ENCODE results near the gene DLGAP4. TPM values are rescaled to one million over a fixed set of nuclear protein-coding genes. Genes with fewer than 3 reads are reported as not detected.

Gene DLGAP4
- total and polyA plus RNA-seq, 8 donors: 15.1 to 92.2 (median 33.5) TPM

GRCh38 chr20:36391456-36391855 lies 85.3 kb downstream of the DLGAP4 start:
- intact Hi-C loops (cut with DNase I; ENCODE audit: low total_unique reads): no loop called here
- Histone ChIP-seq H3K27ac (no peak overlapping the region), H3K4me3 (no peak overlapping the region), H3K4me1 (no peaks in the 10 kb centered on the region), H3K9me3 (no peaks in the 10 kb centered on the region), H3K27me3 (peaks cover 0 to 35% (median 0%) of the 10 kb centered on the region in 3 donors), H3K36me3 (no peaks in the 10 kb centered on the region)
- 20 to 36% (median 26%) methylated on average over 5 of the region's 5 CpGs for WGBS, 5 donors
- TF ChIP-seq POLR2A (IDR thresholded peaks at IDR 0.05) (no peak), EP300 (IDR thresholded peaks at IDR 0.05) (no peak), POLR2AphosphoS5 (IDR thresholded peaks at IDR 0.05) (no peak), CTCF (IDR thresholded peaks at IDR 0.05) (no peak)
- DNase-seq: no peak

GRCh38 chr20:36391955-36392354 lies 85.8 kb downstream of the DLGAP4 start:
- Histone ChIP-seq H3K27ac (no peak overlapping the region), H3K27me3 (peaks cover 0 to 35% (median 0%) of the 10 kb centered on the region in 3 donors), H3K4me1 (no peaks in the 10 kb centered on the region), H3K9me3 (no peaks in the 10 kb centered on the region), H3K4me3 (no peak overlapping the region), H3K36me3 (no peaks in the 10 kb centered on the region)
- DNase-seq: no peak
- 38 to 49% (median 41%) methylated on average over 5 of the region's 5 CpGs for WGBS, 5 donors
- no peak for TF ChIP-seq POLR2AphosphoS5 (IDR thresholded peaks at IDR 0.05)
- intact Hi-C loops (cut with DNase I; ENCODE audit: low total_unique reads): no loop called here

GRCh38 chr20:36392989-36393388 lies 86.8 kb downstream of the DLGAP4 start:
- Histone ChIP-seq H3K9me3 (no peaks in the 10 kb centered on the region), H3K27ac (no peak overlapping the region), H3K4me1 (no peaks in the 10 kb centered on the region), H3K27me3 (peaks cover 0 to 39% (median 0%) of the 10 kb centered on the region in 3 donors), H3K4me3 (no peak overlapping the region), H3K36me3 (no peaks in the 10 kb centered on the region)
- no peak for DNase-seq
- WGBS, 5 donors: 68 to 89% (median 78%) methylated on average over 3 of the region's 3 CpGs
- intact Hi-C loops (cut with DNase I; ENCODE audit: low total_unique reads): no loop called here
- TF ChIP-seq POLR2A (IDR thresholded peaks at IDR 0.05): no peak
- TF ChIP-seq EP300 (IDR thresholded peaks at IDR 0.05): no peak
- TF ChIP-seq POLR2AphosphoS5 (IDR thresholded peaks at IDR 0.05): no peak
- TF ChIP-seq CTCF (IDR thresholded peaks at IDR 0.05): no peak

DNA sequence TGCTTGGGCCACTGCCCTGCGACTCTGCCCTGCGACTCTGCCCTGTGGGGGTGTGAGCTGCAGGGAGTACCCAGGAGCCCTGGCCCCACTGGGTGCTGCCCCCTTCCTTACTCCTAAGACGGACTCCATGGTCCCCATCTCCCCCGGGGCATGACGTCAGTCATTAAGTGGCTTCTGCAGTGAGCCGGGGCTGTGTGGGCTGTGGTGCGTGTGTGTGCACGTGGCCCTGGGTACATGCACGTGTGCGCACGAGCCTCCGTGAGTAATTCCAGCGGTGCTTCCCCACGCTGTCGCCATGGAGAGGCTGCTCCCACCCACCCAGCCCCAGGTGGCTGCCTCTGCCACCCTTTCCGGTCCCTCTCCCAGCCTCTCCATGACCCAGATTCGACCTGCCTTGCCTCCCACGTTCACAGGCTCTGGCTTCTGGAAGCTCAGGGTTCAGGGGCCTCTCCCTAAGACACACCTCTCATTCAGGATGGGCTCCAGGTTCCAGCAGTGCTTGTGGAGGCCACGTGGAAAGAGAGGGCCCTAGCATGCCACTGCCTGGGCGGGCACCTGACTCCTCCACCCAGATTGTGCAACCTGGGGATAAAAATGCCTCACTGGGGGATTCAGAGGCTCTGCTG lies 88.3 kb downstream of the DLGAP4 start:
- intact Hi-C loops (cut with DNase I; ENCODE audit: low total_unique reads): no loop called here
- H3K4me3 ChIP-seq: no peak overlapping the region
- TF ChIP-seq EP300 (IDR thresholded peaks at IDR 0.05) (no peak), POLR2AphosphoS5 (IDR thresholded peaks at IDR 0.05) (no peak), POLR2A (IDR thresholded peaks at IDR 0.05) (no peak), CTCF (IDR thresholded peaks at IDR 0.05) (no peak)
- no peaks in the 10 kb centered on the region for H3K9me3 ChIP-seq
- H3K27me3 ChIP-seq: peaks cover 0 to 49% (median 5%) of the 10 kb centered on the region in 3 donors
- WGBS, 5 donors: 54 to 66% (median 57%) methylated on average over 9 to 20 of the region's 20 CpGs
- no peak overlapping the region for H3K27ac ChIP-seq
- DNase-seq: peak in 1 of 2 donors; percentile 28
- H3K4me1 ChIP-seq: no peaks in the 10 kb centered on the region
- no peaks in the 10 kb centered on the region for H3K36me3 ChIP-seq

DNA sequence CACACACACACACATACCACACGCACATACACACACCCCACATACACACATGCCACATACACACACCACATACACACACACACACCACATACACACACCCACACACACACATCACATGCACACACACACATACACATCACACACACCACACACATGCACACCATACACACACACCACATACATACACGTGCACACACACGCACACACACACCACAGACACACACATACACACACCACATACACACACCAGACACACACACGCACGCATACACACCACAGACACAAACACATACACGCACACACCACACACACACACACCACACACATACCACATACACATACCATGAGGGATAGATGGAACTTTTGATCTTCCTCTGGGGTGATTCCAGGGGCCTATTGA lies 90.2 kb downstream of the DLGAP4 start:
- WGBS, 5 donors: 78 to 89% (median 83%) methylated on average over 6 of the region's 6 CpGs
- Histone ChIP-seq H3K4me1 (no peaks in the 10 kb centered on the region), H3K9me3 (no peaks in the 10 kb centered on the region), H3K27ac (no peak overlapping the region), H3K4me3 (no peak overlapping the region), H3K27me3 (peaks cover 0 to 55% (median 14%) of the 10 kb centered on the region in 3 donors), H3K36me3 (no peaks in the 10 kb centered on the region)
- intact Hi-C loops (cut with DNase I; ENCODE audit: low total_unique reads): no loop called here
- no peak for DNase-seq
- TF ChIP-seq EP300 (IDR thresholded peaks at IDR 0.05) (no peak), POLR2A (IDR thresholded peaks at IDR 0.05) (no peak), CTCF (IDR thresholded peaks at IDR 0.05) (no peak), POLR2AphosphoS5 (IDR thresholded peaks at IDR 0.05) (no peak)

Measured in stomach (tissue), 9 donors.